HG02943 (cell line): Measurements from ENCODE around the gene POLDIP3.
"Not testable (repeated sequence)": the region's sequence is repeated elsewhere in the genome, so short reads cannot be mapped to it uniquely, and the experiment has no call there.

ENCODE experiments used
- ATAC-seq: cut with Tn5 transposase; IDR thresholded peaks from one replicate; pipeline ENCODE4 v1.9.1; 2021; ENCODE audit warnings: mild to moderate bottlenecking, low read depth, moderate library complexity; ENCODE audit not compliant: unreplicated experiment

The POLDIP3 gene

GRCh38 chr22:42620084-42620483 is 5.4 kb upstream of the POLDIP3 start:
- no peak for ATAC-seq

GRCh38 chr22:42619261-42620063 is 4.8 kb upstream of the POLDIP3 start:
- ATAC-seq, result no peak

GRCh38 chr22:42617155-42617983 is 2.7 kb upstream of the POLDIP3 start:
- ATAC-seq, result no peak

GRCh38 chr22:42615860-42616175 is 1.1 kb upstream of the POLDIP3 start:
- ATAC-seq, result not testable (repeated sequence)

GRCh38 chr22:42615092-42615859 is 593 bp upstream of the POLDIP3 start:
- ATAC-seq, result peak; percentile 58

- no peak for ATAC-seq
Observed at GRCh38 chr22:42613872-42614301, 796 bp downstream of the POLDIP3 start.

GRCh38 chr22:42612336-42612735 is 2.3 kb downstream of the POLDIP3 start:
- no peak for ATAC-seq

GRCh38 chr22:42611051-42611450 is 3.6 kb downstream of the POLDIP3 start:
- no peak for ATAC-seq

- no peak for ATAC-seq
Observed at GRCh38 chr22:42610186-42610585, 4.5 kb downstream of the POLDIP3 start.

- no peak for ATAC-seq
Observed at GRCh38 chr22:42608823-42609361, 5.8 kb downstream of the POLDIP3 start.

- no peak for ATAC-seq
Observed at GRCh38 chr22:42608136-42608822, 6.4 kb downstream of the POLDIP3 start.

- not testable (repeated sequence) for ATAC-seq
Observed at GRCh38 chr22:42607641-42608040, 7.0 kb downstream of the POLDIP3 start.

GRCh38 chr22:42604403-42604802 is 10.3 kb downstream of the POLDIP3 start:
- no peak for ATAC-seq

- ATAC-seq, result no peak
Observed at GRCh38 chr22:42603427-42603826, 11.3 kb downstream of the POLDIP3 start.

- no peak for ATAC-seq
Observed at GRCh38 chr22:42602470-42602869, 12.2 kb downstream of the POLDIP3 start.

GRCh38 chr22:42601879-42602465 is 12.7 kb downstream of the POLDIP3 start:
- no peak for ATAC-seq

- no peak for ATAC-seq
Observed at GRCh38 chr22:42596863-42597530, 17.7 kb downstream of the POLDIP3 start.

- ATAC-seq, result no peak
Observed at GRCh38 chr22:42596336-42596735, 18.3 kb downstream of the POLDIP3 start.

GRCh38 chr22:42595434-42595833 is 19.2 kb downstream of the POLDIP3 start:
- ATAC-seq, result no peak
